ENCODE data around the gene RHNO1.

Gene RHNO1

DNA sequence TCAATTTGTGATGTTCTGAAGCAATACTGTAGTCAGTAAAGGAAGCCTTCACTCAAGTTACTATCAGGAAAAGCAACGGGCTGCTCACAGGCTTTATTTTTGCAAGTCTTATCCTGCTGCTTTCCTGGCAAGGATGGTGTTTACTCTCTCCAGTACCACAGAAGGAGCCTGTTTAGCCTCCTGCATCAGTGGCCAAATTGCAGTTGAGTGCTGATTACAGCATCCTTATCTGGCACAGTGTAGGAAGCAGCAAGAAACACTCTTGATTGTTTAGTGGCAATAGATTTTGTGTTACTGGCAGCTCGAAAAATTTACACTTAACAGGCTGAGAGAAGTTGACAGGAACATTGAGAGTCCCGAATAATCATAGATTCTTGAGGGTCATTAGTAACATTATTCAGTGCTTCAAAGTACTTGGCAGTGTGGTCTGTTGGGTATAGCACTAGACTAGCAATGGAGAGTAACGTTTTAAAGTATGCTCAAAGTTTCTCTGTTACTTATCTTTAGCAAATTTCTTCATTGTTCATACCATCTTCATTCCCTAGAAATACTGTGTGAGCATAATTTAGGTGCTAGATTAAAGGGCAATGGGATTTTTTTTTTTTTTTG lies 25.4 kb downstream of the RHNO1 start:
- DNase-seq (ENCODE audit: low read depth) = no peak

DNA sequence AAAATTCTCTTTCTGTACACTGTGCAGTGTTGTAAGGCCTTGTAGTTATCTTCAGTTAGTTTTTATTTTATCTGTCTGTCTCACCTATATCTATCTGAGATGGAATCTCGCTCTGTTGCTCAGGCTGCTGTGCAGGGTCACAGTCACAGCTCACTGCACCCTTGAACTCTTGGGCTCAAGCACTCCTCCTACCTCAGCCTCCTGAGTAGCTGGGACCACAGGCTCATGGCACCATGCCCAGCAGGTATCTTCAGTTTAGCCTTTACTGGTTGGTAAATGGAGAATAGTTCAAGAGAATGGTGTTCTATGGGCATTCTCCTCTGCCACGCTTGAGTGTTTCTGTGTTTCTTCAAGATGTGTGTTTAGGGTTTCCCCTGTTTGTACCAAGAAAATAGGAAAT lies 27.2 kb downstream of the RHNO1 start:
- DNase-seq (ENCODE audit: low read depth) = no peak

DNA sequence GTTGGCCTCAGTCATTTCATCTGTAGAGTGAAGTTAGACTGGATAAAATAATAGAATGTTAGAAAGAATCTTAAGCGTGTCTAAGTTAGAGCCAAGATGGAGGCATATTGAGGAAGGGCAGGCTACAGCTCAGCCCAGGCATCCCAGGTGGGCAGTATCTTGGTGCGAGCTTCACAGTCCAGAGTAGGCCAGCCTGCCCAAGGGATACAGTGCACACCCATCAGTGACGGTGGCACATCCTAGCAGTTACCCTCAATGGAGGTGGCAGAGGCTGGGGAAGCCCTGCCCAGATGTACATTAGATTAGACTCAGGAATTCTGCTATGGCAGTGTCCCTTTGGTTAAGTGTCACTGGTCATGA lies 35.2 kb downstream of the RHNO1 start:
- DNase-seq (ENCODE audit: low read depth) = no peak

DNA sequence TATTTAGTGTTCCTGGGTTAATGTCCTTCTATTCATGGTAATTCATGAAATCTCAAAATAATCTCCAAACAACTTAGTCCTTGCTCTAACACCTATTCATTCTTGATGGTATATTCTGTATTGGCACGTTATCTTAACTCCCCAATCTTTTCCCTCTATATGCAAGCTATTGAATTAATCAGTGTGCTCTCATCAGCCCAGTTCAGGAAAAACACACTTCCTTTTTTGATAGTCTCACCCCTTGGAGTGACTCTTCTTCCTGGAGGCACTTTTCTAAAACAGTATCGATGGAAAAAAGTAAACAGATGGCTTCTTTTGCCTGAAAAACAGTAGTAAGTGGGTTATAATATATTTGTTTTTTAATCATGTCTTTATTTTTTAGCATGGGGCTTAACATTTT lies 42.2 kb downstream of the RHNO1 start:
- DNase-seq (ENCODE audit: low read depth) = no peak

DNA sequence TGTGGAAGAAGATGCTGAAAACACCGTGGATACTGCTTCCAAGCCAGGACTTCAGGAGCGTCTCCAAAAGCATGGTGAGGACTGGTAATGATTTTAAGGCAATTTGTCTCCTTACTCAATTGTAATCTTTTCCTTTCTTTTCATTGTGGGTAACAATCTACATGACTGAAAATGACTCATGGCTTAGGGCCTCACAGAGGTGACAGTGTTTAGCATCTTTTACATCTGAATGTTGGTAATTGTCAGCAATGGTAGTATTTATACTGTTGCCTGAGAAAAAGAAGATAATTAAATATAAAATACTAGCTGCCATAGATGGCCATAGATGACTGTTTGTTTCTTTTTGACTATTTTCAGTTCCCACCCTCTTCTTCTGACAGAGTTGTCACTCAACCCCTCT lies 45.3 kb downstream of the RHNO1 start:
- no peak for DNase-seq (ENCODE audit: low read depth)

DNA sequence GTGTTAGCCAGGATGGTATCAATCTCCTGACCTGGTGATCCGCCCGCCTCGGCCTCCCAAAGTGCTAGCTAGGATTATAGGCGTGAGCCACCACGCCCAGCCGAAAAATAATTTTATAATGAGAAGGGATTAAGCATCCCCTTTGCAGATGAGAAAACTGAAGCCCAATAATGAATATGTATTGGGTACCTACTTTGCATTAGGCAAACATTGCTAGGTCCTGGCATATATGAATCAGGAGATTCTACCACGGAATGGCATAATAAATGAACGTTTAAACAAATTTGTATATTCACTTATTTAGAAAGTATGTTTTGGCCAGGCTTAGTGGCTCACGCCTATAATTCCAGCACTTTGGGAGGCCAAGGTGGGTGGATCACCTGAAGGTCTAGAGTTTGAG lies 46.0 kb downstream of the RHNO1 start:
- DNase-seq (ENCODE audit: low read depth) = no peak

DNA sequence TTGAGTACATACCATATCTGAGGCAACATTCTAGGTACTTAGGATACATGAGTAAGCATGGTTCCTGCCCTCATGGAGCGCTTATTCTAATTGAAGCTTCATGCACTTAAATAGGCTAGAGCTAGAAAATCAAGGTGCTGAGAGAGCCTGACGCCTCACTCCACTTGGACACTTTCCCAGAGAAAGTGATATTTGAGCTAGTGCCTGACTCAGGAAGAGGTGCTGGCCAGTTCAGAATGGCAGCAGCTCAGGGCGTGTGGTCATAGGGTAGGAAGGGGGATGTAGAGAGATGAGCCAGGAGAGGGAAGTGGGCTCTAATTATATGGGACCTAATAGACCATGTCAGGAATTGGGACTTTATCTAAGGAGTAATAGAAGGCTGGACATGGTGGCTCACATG lies 47.0 kb downstream of the RHNO1 start:
- no peak for DNase-seq (ENCODE audit: low read depth)

DNA sequence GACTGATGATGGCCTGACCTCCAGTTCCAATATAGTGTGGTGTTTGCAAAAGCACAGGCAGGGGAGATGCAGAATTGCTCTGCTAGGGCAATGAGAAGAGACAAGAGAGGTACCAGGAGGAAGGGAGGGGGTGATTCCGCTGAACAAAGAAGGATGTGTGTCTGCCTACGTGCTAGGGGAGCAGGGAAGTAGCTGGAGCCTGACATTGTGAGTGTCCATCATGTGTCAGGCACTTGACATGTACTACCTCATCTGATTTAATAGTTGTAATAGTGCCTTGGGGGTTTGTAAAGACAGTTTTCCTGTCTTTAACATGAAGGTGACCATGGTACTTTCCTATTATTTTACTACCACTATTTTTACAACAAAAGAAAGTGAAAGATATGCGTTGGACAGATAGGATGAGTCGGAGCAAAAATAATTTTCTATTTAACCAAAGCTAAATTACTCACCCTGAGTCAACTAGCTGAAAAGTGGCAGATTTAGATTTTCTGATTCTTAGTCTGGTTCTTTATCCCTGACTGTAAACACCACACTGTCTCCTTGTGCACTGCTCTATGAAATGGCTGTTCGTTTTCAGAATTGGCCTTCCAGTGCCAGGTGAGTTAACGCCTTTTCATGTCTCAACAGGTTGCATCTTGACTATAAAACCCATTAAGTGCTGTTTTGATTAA lies 48.4 kb downstream of the RHNO1 start:
- no peak for DNase-seq (ENCODE audit: low read depth)

DNA sequence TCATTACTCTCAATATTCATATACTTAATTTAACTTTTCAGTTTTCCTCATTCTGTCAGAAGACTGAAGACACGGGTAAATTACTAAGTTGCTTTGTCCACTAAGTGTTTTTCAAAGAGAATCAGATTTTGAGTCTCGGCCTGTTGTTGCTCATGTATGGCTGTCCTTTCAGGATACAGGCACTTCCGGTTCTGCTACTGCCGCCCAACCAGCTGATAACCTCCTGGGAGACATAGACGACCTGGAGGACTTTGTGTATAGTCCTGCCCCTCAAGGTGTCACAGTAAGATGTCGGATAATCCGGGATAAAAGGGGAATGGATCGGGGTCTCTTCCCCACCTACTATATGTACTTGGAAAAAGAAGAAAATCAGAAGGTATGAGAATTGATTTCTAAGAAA lies 53.8 kb downstream of the RHNO1 start:
- DNase-seq (ENCODE audit: low read depth) = no peak

DNA sequence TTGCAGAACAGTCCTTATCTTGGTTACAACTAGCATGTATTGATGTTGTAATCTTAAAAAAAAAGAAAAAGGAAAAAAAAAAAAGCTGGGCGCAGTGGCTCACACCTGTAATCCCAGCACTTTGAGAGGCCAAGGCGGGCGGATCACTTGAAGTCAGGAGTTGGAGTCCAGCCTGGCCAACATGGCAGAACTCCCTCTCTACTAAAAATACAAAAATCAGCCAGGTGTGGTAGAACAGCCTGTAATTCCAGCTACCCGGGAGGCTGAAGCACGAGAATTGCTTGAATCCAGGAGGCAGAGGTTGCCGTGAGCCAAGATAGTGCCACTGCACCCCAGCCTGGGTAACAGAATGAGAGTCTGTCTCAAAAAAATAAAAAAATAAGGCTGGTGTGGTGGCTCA lies 56.6 kb downstream of the RHNO1 start:
- no peak for DNase-seq (ENCODE audit: low read depth)

DNA sequence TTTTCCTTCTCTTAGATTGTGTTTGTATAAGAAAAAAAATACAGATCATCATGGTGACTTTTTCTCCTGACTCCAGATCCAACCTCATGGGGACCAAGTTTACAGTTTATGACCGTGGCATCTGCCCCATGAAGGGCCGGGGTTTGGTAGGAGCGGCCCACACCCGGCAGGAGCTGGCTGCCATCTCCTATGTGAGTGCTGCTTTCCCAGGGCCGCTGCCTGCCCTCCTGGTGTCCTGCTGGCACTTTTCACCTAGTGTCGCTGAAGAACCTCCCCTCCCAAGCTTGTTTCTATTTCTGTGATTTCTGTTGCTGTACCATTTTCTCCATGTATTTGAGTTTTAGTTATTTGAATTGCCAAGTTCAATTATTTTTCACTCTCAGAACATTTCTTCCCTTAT lies 57.3 kb downstream of the RHNO1 start:
- DNase-seq (ENCODE audit: low read depth) = no peak

DNA sequence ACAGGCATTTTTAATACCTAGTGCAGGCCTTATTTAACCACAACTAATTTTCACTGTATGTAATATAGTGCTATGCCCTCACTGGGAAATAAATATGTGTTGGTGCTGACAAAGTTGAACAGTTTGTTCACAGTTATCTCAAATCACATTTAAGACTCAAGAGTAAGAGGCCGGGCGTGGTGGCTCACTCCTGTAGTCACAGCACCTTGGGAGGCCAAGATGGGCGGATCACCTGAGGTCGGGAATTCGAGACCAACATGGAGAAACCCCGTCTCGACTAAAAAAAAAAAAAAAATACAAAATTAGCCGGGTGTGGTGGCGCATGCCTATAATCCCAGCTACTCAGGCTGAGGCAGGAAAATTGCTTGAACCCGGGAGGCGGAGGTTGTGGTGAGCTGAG lies 59.3 kb downstream of the RHNO1 start:
- no peak for DNase-seq (ENCODE audit: low read depth)

DNA sequence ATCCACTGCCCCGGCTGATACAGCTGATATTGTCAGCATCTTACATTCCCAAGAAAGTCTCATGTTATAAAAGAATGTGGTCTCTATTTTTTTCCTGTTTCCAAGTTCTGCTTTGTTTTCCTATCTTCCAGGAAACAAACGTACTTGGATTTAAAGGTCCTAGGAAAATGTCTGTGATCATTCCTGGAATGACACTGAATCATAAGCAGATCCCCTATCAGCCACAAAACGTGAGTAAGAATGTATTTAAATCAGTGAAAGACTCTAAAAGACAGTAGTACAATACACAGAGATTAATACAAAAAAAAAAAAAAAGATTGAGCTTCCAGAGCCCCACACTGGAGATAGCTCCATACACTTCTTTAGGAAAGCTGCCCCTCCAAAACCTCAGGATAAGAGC lies 60.5 kb downstream of the RHNO1 start:
- no peak for DNase-seq (ENCODE audit: low read depth)
